A673 (cell line): ENCODE results near the gene ADAMTS6. TPM values are rescaled to one million over a fixed set of nuclear protein-coding genes. Genes with fewer than 3 reads are reported as not detected.

Experiments
- BruUV-seq: library from RNA; stranded (reverse); fragments of 400-500 nt; replicated peaks from 2 replicates; lab custom pipeline; 2021; lab: Mats Ljungman, UMichigan
- CTCF ChIA-PET: fragments of 300-600 bp; sonication (Branson Sonifier 250); formaldehyde crosslinking; loops from one replicate; lab custom pipeline; 2022; ENCODE audit warnings: antibody characterized with exemption; lab: Charles Lee
- POLR2A ChIA-PET: fragments of 300-600 bp; sonication (Branson Sonifier 250); formaldehyde crosslinking; loops from one replicate; lab custom pipeline; 2022; ENCODE audit warnings: antibody characterized with exemption; ENCODE audit not compliant: low non-redundant PET; lab: Charles Lee
- DNase-seq: peaks from one replicate; pipeline ENCODE4 v3.0.0-alpha.2; 2015; ENCODE audit warnings: low spot score
- H3K27ac ChIP-seq: fragments of 200-600 bp; sonication (generic); 2 replicates; pipeline ENCODE4 v1.5.1; 2016; ENCODE audit warnings: mixed run types, low read depth, mild to moderate bottlenecking, mixed read lengths, antibody characterized with exemption, low read length; ENCODE audit not compliant: poor library complexity, severe bottlenecking
- H3K27me3 ChIP-seq: fragments of 200-600 bp; sonication (generic); replicated peaks from 2 replicates; pipeline ENCODE4 v1.6.1; 2017; ENCODE audit warnings: mixed run types, low read depth, mild to moderate bottlenecking, mixed read lengths, antibody characterized with exemption, low read length; ENCODE audit not compliant: insufficient read depth, poor library complexity
- H3K36me3 ChIP-seq: fragments of 200-600 bp; sonication (generic); 2 replicates; pipeline ENCODE4 v1.6.1; 2016; ENCODE audit warnings: mixed run types, mild to moderate bottlenecking, mixed read lengths, antibody characterized with exemption, low read length; ENCODE audit not compliant: insufficient read depth, poor library complexity, severe bottlenecking
- H3K4me1 ChIP-seq: fragments of 200-600 bp; sonication (generic); 2 replicates; pipeline ENCODE4 v1.6.1; 2017; ENCODE audit warnings: mixed run types, mild to moderate bottlenecking, mixed read lengths, antibody characterized with exemption, low read length; ENCODE audit not compliant: insufficient read depth, poor library complexity, severe bottlenecking
- H3K4me3 ChIP-seq: fragments of 200-600 bp; sonication (generic); 2 replicates; pipeline ENCODE4 v1.5.1; 2016; ENCODE audit warnings: low read depth, mixed run types, mild to moderate bottlenecking, mixed read lengths, low read length; ENCODE audit not compliant: poor library complexity, severe bottlenecking
- H3K9me3 ChIP-seq: fragments of 200-600 bp; sonication (generic); 2 replicates; pipeline ENCODE4 v1.6.1; 2016; ENCODE audit warnings: mixed run types, low read depth, mild to moderate bottlenecking, mixed read lengths, antibody characterized with exemption, low read length; ENCODE audit not compliant: poor library complexity, severe bottlenecking
- EZH2 ChIP-seq: fragments of 200-600 bp; sonication (generic); IDR thresholded peaks from 2 replicates; pipeline ENCODE4 v1.6.1; 2017; ENCODE audit warnings: borderline replicate concordance, low read depth, mild to moderate bottlenecking, mixed read lengths, antibody characterized with exemption, low read length; ENCODE audit not compliant: poor library complexity, severe bottlenecking
- intact Hi-C: fragments of 100-400 bp; cut with micrococcal nuclease; formaldehyde crosslinking; loops from one replicate; pipeline ENCODE4 v1.10.0; 2022; ENCODE audit not compliant: unreplicated experiment
- total RNA-seq: library from RNA; stranded (reverse); gene quantifications from 2 replicates; pipeline ENCODE4 v1.2.3, GENCODE V29; 2021
- TF ChIP-seq, protein P1 (sequence below): fragments of 300-800, 200-600 bp; sonication (generic); conservative IDR thresholded peaks from 2 replicates; pipeline ENCODE4 v1.5.1; 2017; ENCODE audit warnings: low read depth, mild to moderate bottlenecking, antibody characterized with exemption, low read length, moderate library complexity, mixed read lengths

Gene ADAMTS6
- total RNA-seq, 1 experiment from 2014 or later, result 2.6 TPM

DNA sequence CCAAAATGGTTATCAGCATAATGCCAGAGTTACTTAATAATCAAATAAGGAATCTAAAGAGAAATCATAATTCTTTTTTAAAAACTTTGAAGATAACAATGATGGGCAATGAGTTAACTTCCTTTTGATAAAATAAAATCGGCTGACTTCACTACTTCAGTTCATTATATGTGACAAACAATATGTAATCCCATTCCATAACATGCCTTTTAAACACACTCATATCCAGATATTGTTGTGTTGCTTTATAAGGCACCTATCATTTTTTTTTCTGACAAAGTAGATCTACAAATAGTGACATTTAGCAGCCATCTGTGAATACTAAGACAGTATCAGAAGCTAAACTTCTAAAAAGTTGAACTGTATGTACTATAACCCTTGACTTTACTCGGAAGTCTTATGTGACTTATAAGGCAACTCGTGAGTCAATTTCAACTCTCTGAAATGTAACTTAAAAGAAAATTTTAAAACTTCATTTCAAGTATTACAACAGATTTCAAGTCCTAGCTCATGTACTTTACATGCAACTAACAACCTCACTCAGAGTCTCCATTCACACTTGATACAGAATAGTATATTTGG is 7.5 kb downstream of the ADAMTS6 start:
- POLR2A ChIA-PET, result no interaction called here
- H3K4me3 ChIP-seq, result no peak overlapping the region
- no TSS peak for BruUV-seq
- TF ChIP-seq, protein P1, sequence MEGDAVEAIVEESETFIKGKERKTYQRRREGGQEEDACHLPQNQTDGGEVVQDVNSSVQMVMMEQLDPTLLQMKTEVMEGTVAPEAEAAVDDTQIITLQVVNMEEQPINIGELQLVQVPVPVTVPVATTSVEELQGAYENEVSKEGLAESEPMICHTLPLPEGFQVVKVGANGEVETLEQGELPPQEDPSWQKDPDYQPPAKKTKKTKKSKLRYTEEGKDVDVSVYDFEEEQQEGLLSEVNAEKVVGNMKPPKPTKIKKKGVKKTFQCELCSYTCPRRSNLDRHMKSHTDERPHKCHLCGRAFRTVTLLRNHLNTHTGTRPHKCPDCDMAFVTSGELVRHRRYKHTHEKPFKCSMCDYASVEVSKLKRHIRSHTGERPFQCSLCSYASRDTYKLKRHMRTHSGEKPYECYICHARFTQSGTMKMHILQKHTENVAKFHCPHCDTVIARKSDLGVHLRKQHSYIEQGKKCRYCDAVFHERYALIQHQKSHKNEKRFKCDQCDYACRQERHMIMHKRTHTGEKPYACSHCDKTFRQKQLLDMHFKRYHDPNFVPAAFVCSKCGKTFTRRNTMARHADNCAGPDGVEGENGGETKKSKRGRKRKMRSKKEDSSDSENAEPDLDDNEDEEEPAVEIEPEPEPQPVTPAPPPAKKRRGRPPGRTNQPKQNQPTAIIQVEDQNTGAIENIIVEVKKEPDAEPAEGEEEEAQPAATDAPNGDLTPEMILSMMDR, result no peak
- no peak for TF ChIP-seq EZH2
- H3K4me1 ChIP-seq, result no peaks in the 10 kb centered on the region
- CTCF ChIA-PET, result no interaction called here
- DNase-seq, result no peak
- no peaks in the 10 kb centered on the region for H3K27me3 ChIP-seq
- intact Hi-C loops, result no loop called here
- no peaks in the 10 kb centered on the region for H3K36me3 ChIP-seq
- H3K9me3 ChIP-seq, result no peaks in the 10 kb centered on the region
- H3K27ac ChIP-seq, result no peak overlapping the region

DNA sequence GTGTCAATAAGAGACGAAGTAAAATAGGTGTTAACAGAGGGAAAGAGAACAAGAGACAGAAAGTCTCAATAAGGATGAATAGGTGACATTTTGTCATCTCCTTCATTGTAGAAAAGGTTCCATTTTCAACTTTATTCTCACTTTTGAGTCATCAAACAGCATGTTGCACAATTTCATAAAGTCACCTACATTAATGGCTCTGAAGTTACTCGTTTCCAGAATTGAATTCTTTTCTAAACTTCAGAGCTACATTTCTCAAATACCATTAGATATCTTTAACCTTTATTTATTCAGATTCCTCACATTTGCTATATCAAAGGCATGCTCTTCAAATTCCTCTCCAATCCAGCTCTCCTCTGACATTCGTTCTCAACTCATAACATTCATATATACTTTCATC is 13.1 kb downstream of the ADAMTS6 start:
- POLR2A ChIA-PET, result no interaction called here

DNA sequence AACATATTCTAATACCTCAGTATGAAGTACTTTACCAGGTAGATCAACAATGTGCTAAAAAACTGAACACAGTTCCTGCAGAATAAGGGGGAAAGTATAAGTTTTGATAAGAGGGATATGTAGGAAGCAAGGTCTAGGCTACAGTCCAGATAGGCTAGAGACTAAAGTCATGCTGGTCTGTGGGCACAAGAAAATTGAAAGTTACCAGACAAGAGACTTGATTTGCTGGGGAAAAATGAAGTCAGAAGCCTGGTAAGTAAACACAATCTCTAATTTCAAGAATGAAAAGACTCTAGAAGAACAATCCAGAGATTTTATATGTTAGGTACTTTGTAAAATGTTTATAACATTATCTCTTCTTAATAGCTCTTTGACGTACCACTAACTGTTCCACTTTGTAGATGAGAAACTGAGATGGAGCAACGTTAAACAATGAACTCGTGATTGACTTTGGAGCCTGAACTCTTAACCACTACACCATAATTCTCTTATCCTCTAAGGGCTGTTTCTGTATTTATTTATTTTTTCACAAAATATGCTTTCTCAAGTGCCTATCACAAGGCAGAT is 19.5 kb downstream of the ADAMTS6 start:
- CTCF ChIA-PET, result interaction anchor here (0.7 kb wide), 1 partner anchor 655 kb away, joined by 6 read pairs; no protein-coding TSS in a partner anchor
- no TSS peak for BruUV-seq

More for the DNA sequence above, 13.1 kb downstream of the ADAMTS6 start:
- no peaks in the 10 kb centered on the region for H3K36me3 ChIP-seq
- H3K4me3 ChIP-seq, result no peak overlapping the region
- no peak for TF ChIP-seq EZH2
- no TSS peak for BruUV-seq
- H3K27me3 ChIP-seq, result no peaks in the 10 kb centered on the region
- CTCF ChIA-PET, result no interaction called here
- no peak for DNase-seq
- no peaks in the 10 kb centered on the region for H3K4me1 ChIP-seq
- intact Hi-C loops, result no loop called here
- H3K27ac ChIP-seq, result no peak overlapping the region
- no peaks in the 10 kb centered on the region for H3K9me3 ChIP-seq

More for the DNA sequence above, 19.5 kb downstream of the ADAMTS6 start:
- no peaks in the 10 kb centered on the region for H3K27me3 ChIP-seq
- H3K36me3 ChIP-seq, result no peaks in the 10 kb centered on the region
- intact Hi-C loops, result no loop called here
- no peaks in the 10 kb centered on the region for H3K9me3 ChIP-seq
- TF ChIP-seq, protein P1, result no peak
- DNase-seq, result no peak
- no peaks in the 10 kb centered on the region for H3K4me1 ChIP-seq
- no peak overlapping the region for H3K4me3 ChIP-seq
- POLR2A ChIA-PET, result no interaction called here
- H3K27ac ChIP-seq, result no peak overlapping the region
